Measurements from ENCODE around the gene IMMT. TPM values are rescaled to one million over a fixed set of nuclear protein-coding genes. Genes with fewer than 3 reads are reported as not detected.

IMMT gene
- total and polyA plus RNA-seq, 2 experiments from 2014 or later: 71.0 to 96.7 TPM

GRCh38 chr2:86211033-86211795, 16.0 kb upstream of the IMMT start:
- Histone ChIP-seq H3K36me3 (ENCODE audit: insufficient read depth) (peaks cover 21% of the 10 kb centered on the region), H2AFZ (no peak overlapping the region), H4K20me1 (replicated peaks; ENCODE audit: insufficient read depth) (no peaks in the 10 kb centered on the region; the same call in 1 of the 2 replicates), H3K4me2 (no peak overlapping the region), H3K4me3 (no peak overlapping the region), H3K27me3 (ENCODE audit: insufficient read depth) (no peaks in the 10 kb centered on the region), H3K4me1 (ENCODE audit: insufficient read depth) (no peaks in the 10 kb centered on the region), H3K27ac (ENCODE audit: low read depth) (no peak overlapping the region), H3K9me2 (ENCODE audit: insufficient read depth) (no peaks in the 10 kb centered on the region), H3F3A (replicated peaks; ENCODE audit: low read depth) (0 out of 2 replicates have a peak, but pooled peaks cover 2% of the 10 kb centered on the region), H3K79me2 (replicated peaks; ENCODE audit: insufficient read depth) (no peaks in the 10 kb centered on the region)
- Mint-ChIP-seq H3K4me3 (no peak overlapping the region), H3K36me3 (ENCODE audit: low read depth) (peaks cover 60% of the 10 kb centered on the region), H3K27me3 (ENCODE audit: insufficient read depth, low read depth, poor library complexity) (no peaks in the 10 kb centered on the region), H3K9me3 (no peaks in the 10 kb centered on the region), H3K4me1 (no peaks in the 10 kb centered on the region), H3K27ac (no peak overlapping the region)
- ATAC-seq (no peak), DNase-seq (ENCODE audit: low spot score) (no peak)
- TF ChIP-seq REST (IDR thresholded peaks at IDR 0.05; ENCODE audit: unreplicated experiment) (no peak), ZNF114 (CRISPR knock-in tag; IDR thresholded peaks at IDR 0.05) (no peak), POLR2AphosphoS5 (IDR thresholded peaks at IDR 0.05; ENCODE audit: low read depth) (no peak), ZNF331 (CRISPR knock-in tag; IDR thresholded peaks at IDR 0.05; ENCODE audit: low read depth) (no peak), JUNB (IDR thresholded peaks at IDR 0.05; ENCODE audit: unreplicated experiment) (no peak)

GRCh38 chr2:86204458-86204857, 9.2 kb upstream of the IMMT start:
- H3F3A ChIP-seq (replicated peaks; ENCODE audit: low read depth): no peaks in the 10 kb centered on the region
- ATAC-seq: no peak
- peaks cover under 1% of the 10 kb centered on the region; the same call in 1 of the 3 replicates for H3K9me3 Mint-ChIP-seq
- H3K27ac Mint-ChIP-seq: no peak overlapping the region
- H3K4me3 ChIP-seq: no peak overlapping the region
- H2AFZ ChIP-seq: no peak overlapping the region
- peaks cover 58% of the 10 kb centered on the region for H3K79me2 ChIP-seq (replicated peaks; ENCODE audit: insufficient read depth)
- H3K36me3 Mint-ChIP-seq (ENCODE audit: low read depth): peaks cover 27% of the 10 kb centered on the region
- H4K20me1 ChIP-seq (replicated peaks; ENCODE audit: insufficient read depth): peaks cover 8% of the 10 kb centered on the region
- no peak overlapping the region for H3K4me2 ChIP-seq
- H3K4me3 Mint-ChIP-seq: no peak overlapping the region
- H3K27me3 Mint-ChIP-seq (ENCODE audit: insufficient read depth, low read depth, poor library complexity): no peaks in the 10 kb centered on the region
- H3K9me2 ChIP-seq (ENCODE audit: insufficient read depth): no peaks in the 10 kb centered on the region
- peaks cover 23% of the 10 kb centered on the region for H3K4me1 Mint-ChIP-seq
- H3K27ac ChIP-seq (ENCODE audit: low read depth): no peak overlapping the region
- H3K4me1 ChIP-seq (ENCODE audit: insufficient read depth): peaks cover 17% of the 10 kb centered on the region
- no peaks in the 10 kb centered on the region for H3K27me3 ChIP-seq (ENCODE audit: insufficient read depth)
- H3K36me3 ChIP-seq (ENCODE audit: insufficient read depth): peaks cover 13% of the 10 kb centered on the region
- no peak for DNase-seq (ENCODE audit: low spot score)
- no peak for TF ChIP-seq JUNB (IDR thresholded peaks at IDR 0.05; ENCODE audit: unreplicated experiment)
- no peak for TF ChIP-seq NANOG (IDR thresholded peaks at IDR 0.05; ENCODE audit: borderline replicate concordance)
- no peak for TF ChIP-seq ZNF462 (CRISPR knock-in tag; IDR thresholded peaks at IDR 0.05)
- no peak for TF ChIP-seq POLR2AphosphoS5 (IDR thresholded peaks at IDR 0.05; ENCODE audit: low read depth)
- no peak for TF ChIP-seq REST (IDR thresholded peaks at IDR 0.05; ENCODE audit: unreplicated experiment)
